Uterus (tissue), 4 donors: ENCODE results near the gene ANKRD24. TPM values are rescaled to one million over a fixed set of nuclear protein-coding genes. Genes with fewer than 3 reads are reported as not detected.
"Not testable (repeated sequence)": the region's sequence is repeated elsewhere in the genome, so short reads cannot be mapped to it uniquely, and the experiment has no call there.

ENCODE experiments used
- DNase-seq, 2 donors: peaks; one replicate each; pipeline ENCODE4 v3.0.0-alpha.2; 2019 to 2020
- H3K27ac ChIP-seq, 2 donors: fragments of 200-600 bp; sonication (generic); 1 replicate in 1 of 2; 2 replicates in 1 of 2; pipeline ENCODE4 v1.5.1; 2016 to 2018
- H3K27me3 ChIP-seq, 2 donors: fragments of 200-600 bp; sonication (generic); one replicate each; pipeline ENCODE4 v1.5.1; 2018 to 2019; ENCODE audit warnings: control low read depth in 1 of 2
- H3K36me3 ChIP-seq, 2 donors: fragments of 200-600 bp; sonication (generic); one replicate each; pipeline ENCODE4 v1.5.1; 2019; ENCODE audit warnings: control low read depth in 1 of 2
- H3K4me1 ChIP-seq, 2 donors: fragments of 200-600 bp; sonication (generic); one replicate each; pipeline ENCODE4 v1.5.1; 2018 to 2019; ENCODE audit warnings: control low read depth in 1 of 2
- H3K4me3 ChIP-seq, 2 donors: fragments of 200-600 bp; sonication (generic); 1 replicate in 1 of 2; 2 replicates in 1 of 2; pipeline ENCODE4 v1.5.1; 2018 to 2019; ENCODE audit warnings: mild to moderate bottlenecking in 1 of 2
- H3K9me3 ChIP-seq, 2 donors: fragments of 200-600 bp; sonication (generic); one replicate each; pipeline ENCODE4 v1.5.1; 2019; ENCODE audit warnings: control low read depth in 1 of 2
- POLR2A ChIP-seq, 2 donors: fragments of 450-650 bp; IDR thresholded peaks; one replicate each; pipeline ENCODE4 v1.6.1; 2016; ENCODE audit warnings: antibody characterized with exemption in 2 of 2, mild to moderate bottlenecking in 1 of 2, moderate library complexity in 1 of 2
- intact Hi-C: fragments of 100-400 bp; cut with DNase I; formaldehyde crosslinking; loops from one replicate; pipeline ENCODE4 v1.15.1; 2023; ENCODE audit warnings: low total_unique reads
- total RNA-seq, 4 donors: library from RNA; depleted of rRNA in 3 of 4; stranded (reverse); fragments of >200 nt in 3 of 4; gene quantifications; one replicate each; pipeline versions ENCODE4 v1.1.0 to v1.2.4, GENCODE V29; 2014 to 2023
- TF ChIP-seq, protein P1 (sequence below), 4 experiments: fragments of 200-600 bp in 2 of 4; fragments of 450-650 bp in 2 of 4; sonication (generic) in 2 of 4; IDR thresholded peaks; one replicate each; pipeline ENCODE4 v1.5.1; 2016 to 2019; ENCODE audit warnings: antibody characterized with exemption in 4 of 4, mild to moderate bottlenecking in 2 of 4, moderate library complexity in 1 of 4
- donor health status: DM: yes; HTN: yes; CAD: no.

Gene ANKRD24
- total RNA-seq, 4 donors from 2014 or later = 0.64 to 1.8 (median 1.2) TPM; not detected in 1

DNA sequence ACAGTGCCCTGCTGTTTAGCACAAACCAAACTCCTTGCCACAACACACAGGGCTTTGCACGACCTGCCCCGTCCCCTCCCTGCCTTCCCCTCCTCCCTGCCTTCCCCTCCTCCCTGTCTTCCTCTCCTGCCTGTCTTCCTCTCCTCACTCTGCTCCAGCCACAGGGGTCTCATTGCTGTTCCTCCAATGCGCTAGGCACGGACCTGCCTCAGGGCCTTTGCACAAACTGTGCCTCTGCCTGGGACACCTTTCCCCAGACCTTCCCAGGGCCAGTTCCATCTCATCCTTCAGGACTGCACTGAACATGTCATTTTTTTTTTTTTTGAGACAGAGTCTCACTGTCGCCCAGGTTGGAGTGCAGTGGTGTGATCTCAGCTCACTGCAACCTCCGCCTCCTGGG, 30.9 kb upstream of the ANKRD24 start:
- H3K27ac ChIP-seq = no peak overlapping the region
- no peaks in the 10 kb centered on the region for H3K36me3 ChIP-seq
- TF ChIP-seq POLR2A (IDR thresholded peaks at IDR 0.05) = no peak
- TF ChIP-seq, protein P1, sequence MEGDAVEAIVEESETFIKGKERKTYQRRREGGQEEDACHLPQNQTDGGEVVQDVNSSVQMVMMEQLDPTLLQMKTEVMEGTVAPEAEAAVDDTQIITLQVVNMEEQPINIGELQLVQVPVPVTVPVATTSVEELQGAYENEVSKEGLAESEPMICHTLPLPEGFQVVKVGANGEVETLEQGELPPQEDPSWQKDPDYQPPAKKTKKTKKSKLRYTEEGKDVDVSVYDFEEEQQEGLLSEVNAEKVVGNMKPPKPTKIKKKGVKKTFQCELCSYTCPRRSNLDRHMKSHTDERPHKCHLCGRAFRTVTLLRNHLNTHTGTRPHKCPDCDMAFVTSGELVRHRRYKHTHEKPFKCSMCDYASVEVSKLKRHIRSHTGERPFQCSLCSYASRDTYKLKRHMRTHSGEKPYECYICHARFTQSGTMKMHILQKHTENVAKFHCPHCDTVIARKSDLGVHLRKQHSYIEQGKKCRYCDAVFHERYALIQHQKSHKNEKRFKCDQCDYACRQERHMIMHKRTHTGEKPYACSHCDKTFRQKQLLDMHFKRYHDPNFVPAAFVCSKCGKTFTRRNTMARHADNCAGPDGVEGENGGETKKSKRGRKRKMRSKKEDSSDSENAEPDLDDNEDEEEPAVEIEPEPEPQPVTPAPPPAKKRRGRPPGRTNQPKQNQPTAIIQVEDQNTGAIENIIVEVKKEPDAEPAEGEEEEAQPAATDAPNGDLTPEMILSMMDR (IDR thresholded peaks at IDR 0.05) = no peak
- DNase-seq = no peak
- H3K4me1 ChIP-seq = no peaks in the 10 kb centered on the region
- no peaks in the 10 kb centered on the region for H3K27me3 ChIP-seq
- no peaks in the 10 kb centered on the region for H3K9me3 ChIP-seq
- H3K4me3 ChIP-seq = no peak overlapping the region
- intact Hi-C loops = loop anchor here (10.0 kb wide), 1 partner anchor 63 kb away; no protein-coding TSS in a partner anchor

DNA sequence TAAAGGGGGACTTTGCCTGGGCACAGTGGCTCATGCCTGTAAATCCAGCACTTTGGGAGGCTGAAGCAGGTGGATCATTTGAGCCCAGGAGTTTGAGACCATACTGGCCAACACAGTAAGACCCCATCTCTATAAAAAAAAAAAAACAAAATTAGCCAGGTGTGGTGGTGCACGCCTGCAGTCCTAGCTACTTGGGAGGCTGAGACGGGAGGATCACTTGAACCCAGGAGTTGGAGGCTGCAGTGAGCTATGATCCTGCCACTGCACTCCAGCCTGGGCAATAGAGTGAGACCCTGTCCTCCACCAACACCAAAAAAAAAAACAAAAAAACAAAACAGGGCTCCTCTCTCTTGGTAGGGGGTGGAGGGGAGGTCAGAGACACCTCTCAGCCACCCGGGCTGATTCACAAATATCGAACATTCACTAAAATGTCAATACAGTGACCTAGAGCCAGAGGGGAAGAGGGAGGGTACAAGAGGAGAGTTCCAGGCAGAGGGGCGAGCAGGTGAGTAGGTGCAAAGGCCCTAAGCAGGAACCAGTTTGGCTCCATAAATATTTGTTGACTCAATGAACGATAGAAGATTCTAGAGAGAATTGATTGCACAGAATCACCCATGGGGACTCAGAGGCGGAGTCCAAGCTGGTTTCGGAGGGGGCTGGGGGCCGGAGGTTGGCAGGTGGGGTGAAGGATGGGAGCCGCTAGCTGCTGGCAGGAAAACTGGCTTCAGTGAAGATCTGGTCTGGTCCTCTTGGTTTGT, 30.1 kb upstream of the ANKRD24 start:
- no peaks in the 10 kb centered on the region for H3K9me3 ChIP-seq
- DNase-seq = no peak
- TF ChIP-seq, protein P1 (IDR thresholded peaks at IDR 0.05) = no peak
- no peak for TF ChIP-seq POLR2A (IDR thresholded peaks at IDR 0.05)
- no peaks in the 10 kb centered on the region for H3K4me1 ChIP-seq
- no peak overlapping the region for H3K4me3 ChIP-seq
- H3K27ac ChIP-seq = no peak overlapping the region
- intact Hi-C loops = loop anchor here (10.0 kb wide), 1 partner anchor 62 kb away; no protein-coding TSS in a partner anchor
- H3K27me3 ChIP-seq = no peaks in the 10 kb centered on the region
- no peaks in the 10 kb centered on the region for H3K36me3 ChIP-seq

GRCh38 chr19:4154571-4155312, 27.7 kb upstream of the ANKRD24 start:
- Histone ChIP-seq H3K4me3 (no peak overlapping the region), H3K36me3 (no peaks in the 10 kb centered on the region), H3K27me3 (no peaks in the 10 kb centered on the region), H3K4me1 (no peaks in the 10 kb centered on the region), H3K27ac (no peak overlapping the region), H3K9me3 (no peaks in the 10 kb centered on the region)
- no peak for DNase-seq
- intact Hi-C loops = loop anchor here (10.0 kb wide), 1 partner anchor 60 kb away; no protein-coding TSS in a partner anchor
- TF ChIP-seq, protein P1 (IDR thresholded peaks at IDR 0.05) = no peak
- TF ChIP-seq POLR2A (IDR thresholded peaks at IDR 0.05) = no peak

DNA sequence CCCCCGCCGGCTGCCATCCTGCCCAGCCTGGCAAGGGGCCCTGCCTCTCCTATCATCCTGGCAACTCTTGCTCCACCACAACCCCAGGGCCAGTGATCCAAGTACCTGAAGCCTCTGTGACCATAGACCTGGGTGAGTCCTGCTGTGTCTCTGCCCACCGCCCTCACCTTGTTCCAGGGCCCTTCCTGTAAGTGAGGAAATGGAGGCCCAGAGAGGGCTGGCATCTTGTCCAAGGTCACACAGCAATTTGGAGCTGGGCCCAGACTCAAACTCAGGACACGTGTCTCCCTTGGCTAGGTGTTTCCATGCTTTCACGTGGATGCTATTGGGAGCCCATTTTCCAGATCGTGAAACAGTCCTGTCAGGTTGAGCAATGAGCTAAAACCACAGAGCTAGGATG, 25.3 kb upstream of the ANKRD24 start:
- no peaks in the 10 kb centered on the region for H3K4me1 ChIP-seq
- DNase-seq = no peak
- H3K36me3 ChIP-seq = no peaks in the 10 kb centered on the region
- no peak overlapping the region for H3K27ac ChIP-seq
- TF ChIP-seq, protein P1 (IDR thresholded peaks at IDR 0.05) = no peak
- TF ChIP-seq POLR2A (IDR thresholded peaks at IDR 0.05) = no peak
- H3K4me3 ChIP-seq = no peak overlapping the region
- H3K9me3 ChIP-seq = no peaks in the 10 kb centered on the region
- intact Hi-C loops = loop anchor here (10.0 kb wide), 1 partner anchor 58 kb away; no protein-coding TSS in a partner anchor
- no peaks in the 10 kb centered on the region for H3K27me3 ChIP-seq

- intact Hi-C loops = loop anchor here (10.0 kb wide), 1 partner anchor 57 kb away; no protein-coding TSS in a partner anchor
- not testable (repeated sequence) for H3K27me3 ChIP-seq, H3K36me3 ChIP-seq, H3K4me1 ChIP-seq, H3K4me3 ChIP-seq, H3K27ac ChIP-seq, DNase-seq, H3K9me3 ChIP-seq
Measured at GRCh38 chr19:4157971-4158370, 24.5 kb upstream of the ANKRD24 start.
